Neural cell (in vitro differentiated cells): ENCODE results near the gene PYGM. TPM values are rescaled to one million over a fixed set of nuclear protein-coding genes. Genes with fewer than 3 reads are reported as not detected.

Source experiments
- H2AFZ ChIP-seq: fragments of 200-600, 300-800 bp; sonication (generic), shearing (Covaris generic); 2 replicates; pipeline ENCODE4 v1.6.0; 2014; ENCODE audit warnings: low read depth, mild to moderate bottlenecking, antibody characterized with exemption, low read length, moderate library complexity
- H3F3A ChIP-seq: fragments of 200-600 bp; shearing (Covaris generic); 2 replicates; pipeline ENCODE4 v1.6.1; 2016; ENCODE audit warnings: mild to moderate bottlenecking, moderate library complexity, mixed read lengths, antibody characterized with exemption, low read length; ENCODE audit not compliant: insufficient read depth, poor library complexity, severe bottlenecking
- H3K27ac ChIP-seq: fragments of 200-600, 300-800 bp; sonication (generic), shearing (Covaris generic); 2 replicates; pipeline ENCODE4 v1.5.1; 2014; ENCODE audit warnings: mild to moderate bottlenecking, low read length, moderate library complexity
- H3K27me3 ChIP-seq: fragments of 300-800, 200-600 bp; sonication (generic), shearing (Covaris generic); 2 replicates; pipeline ENCODE4 v1.6.0; 2014; ENCODE audit warnings: mild to moderate bottlenecking, low read depth, low read length, moderate library complexity; ENCODE audit not compliant: insufficient read depth
- H3K36me3 ChIP-seq: fragments of 300-800, 200-600 bp; sonication (generic), shearing (Covaris generic); 2 replicates; pipeline ENCODE4 v1.5.1; 2014; ENCODE audit warnings: mild to moderate bottlenecking, antibody characterized with exemption, low read length, moderate library complexity; ENCODE audit not compliant: insufficient read depth
- H3K4me2 ChIP-seq: fragments of 300-800, 200-600 bp; sonication (generic), shearing (Covaris generic); 2 replicates; pipeline ENCODE4 v1.6.0; 2014; ENCODE audit warnings: mild to moderate bottlenecking, low read length
- H3K4me3 ChIP-seq: fragments of 300-800, 200-600 bp; sonication (generic), shearing (Covaris generic); 2 replicates; pipeline ENCODE4 v1.5.1; 2014; ENCODE audit warnings: mild to moderate bottlenecking, low read length, moderate library complexity
- H3K79me2 ChIP-seq: fragments of 200-600 bp; shearing (Covaris generic); replicated peaks from 2 replicates; pipeline ENCODE4 v1.6.0; 2014; ENCODE audit warnings: mild to moderate bottlenecking, low read length, moderate library complexity; ENCODE audit not compliant: insufficient read depth
- H3K9ac ChIP-seq: fragments of 300-800, 200-600 bp; sonication (generic), shearing (Covaris generic); 2 replicates; pipeline ENCODE4 v1.6.1; 2016; ENCODE audit warnings: mild to moderate bottlenecking, low read length, mixed read lengths
- H3K9me2 ChIP-seq: fragments of 200-600 bp; shearing (Covaris generic); 2 replicates; pipeline ENCODE4 v1.6.1; 2016; ENCODE audit warnings: mild to moderate bottlenecking, low read length, mixed read lengths; ENCODE audit not compliant: insufficient read depth
- H3K9me3 ChIP-seq: fragments of 200-600, 300-800 bp; sonication (generic), shearing (Covaris generic); 2 replicates; pipeline ENCODE4 v1.6.1; 2016; ENCODE audit warnings: mild to moderate bottlenecking, mixed run types, low read length, moderate library complexity, mixed read lengths
- H4K20me1 ChIP-seq: fragments of 200-600 bp; shearing (Covaris generic); 2 replicates; pipeline ENCODE4 v1.6.1; 2016; ENCODE audit warnings: mild to moderate bottlenecking, mixed run types; ENCODE audit not compliant: insufficient read depth
- CTCF ChIP-seq: fragments of 450-650 bp; IDR thresholded peaks from 2 replicates; pipeline ENCODE4 v1.5.1; 2014; ENCODE audit warnings: antibody characterized with exemption, mild to moderate bottlenecking, moderate library complexity; ENCODE audit not compliant: poor library complexity, severe bottlenecking
- EP300 ChIP-seq: fragments of 450-650 bp; conservative IDR thresholded peaks from 2 replicates; pipeline ENCODE4 v1.6.1; 2014; ENCODE audit warnings: antibody characterized with exemption, mild to moderate bottlenecking, moderate library complexity; ENCODE audit not compliant: poor library complexity, severe bottlenecking
- EZH2 ChIP-seq: fragments of 200-600, 300-800 bp; shearing (Covaris generic), sonication (generic); IDR thresholded peaks from 2 replicates; pipeline ENCODE4 v1.6.1; 2014; ENCODE audit warnings: antibody characterized with exemption, low read length, borderline replicate concordance, mild to moderate bottlenecking; ENCODE audit not compliant: insufficient read depth, poor library complexity, severe bottlenecking
- MXI1 ChIP-seq: fragments of 450-650 bp; conservative IDR thresholded peaks from 2 replicates; pipeline ENCODE4 v1.6.1; 2014; ENCODE audit warnings: antibody characterized with exemption, mild to moderate bottlenecking; ENCODE audit not compliant: poor library complexity, severe bottlenecking
- POLR2AphosphoS5 ChIP-seq: IDR thresholded peaks from 2 replicates; pipeline ENCODE4 v1.6.1; 2012
- RAD21 ChIP-seq: fragments of 450-650 bp; conservative IDR thresholded peaks from 2 replicates; pipeline ENCODE4 v1.6.1; 2014; ENCODE audit warnings: antibody characterized with exemption, mild to moderate bottlenecking, moderate library complexity
- REST ChIP-seq: IDR thresholded peaks from 2 replicates; pipeline ENCODE4 v1.6.1; 2012; ENCODE audit warnings: borderline replicate concordance
- SMC3 ChIP-seq: fragments of 450-650 bp; conservative IDR thresholded peaks from 2 replicates; pipeline ENCODE4 v1.6.1; 2014; ENCODE audit warnings: antibody characterized with exemption, mild to moderate bottlenecking, moderate library complexity; ENCODE audit not compliant: poor library complexity
- TAF1 ChIP-seq: IDR thresholded peaks from 2 replicates; pipeline ENCODE4 v1.6.1; 2012; ENCODE audit warnings: low read depth
- polyA plus RNA-seq: library from polyadenylated mRNA; depleted of rRNA; stranded (reverse); fragments of >200 nt; gene quantifications from 2 replicates; pipeline ENCODE4 v1.2.3, GENCODE V29; 2014

The PYGM gene
- polyA plus RNA-seq, 1 donor from 2014 or later, result 0.43 TPM

GRCh38 chr11:64778223-64778472, 18.4 kb upstream of the PYGM start:
- no peak overlapping the region for H3K4me2 ChIP-seq
- no peaks in the 10 kb centered on the region for H3K9me3 ChIP-seq
- H2AFZ ChIP-seq, result no peak overlapping the region
- H3K27ac ChIP-seq, result peak overlapping the region; percentile 96
- TF ChIP-seq SMC3, result peak; percentile 15
- peak; percentile 52 for TF ChIP-seq MXI1
- no peak for TF ChIP-seq EZH2
- no peaks in the 10 kb centered on the region for H3K27me3 ChIP-seq
- H4K20me1 ChIP-seq, result peaks cover 30% of the 10 kb centered on the region
- H3K9me2 ChIP-seq, result no peaks in the 10 kb centered on the region
- H3K4me3 ChIP-seq, result peak overlapping the region; percentile 72
- peaks cover 7% of the 10 kb centered on the region for H3F3A ChIP-seq
- peak overlapping the region; percentile 97 for H3K9ac ChIP-seq
- peaks cover 46% of the 10 kb centered on the region for H3K79me2 ChIP-seq
- peaks cover 14% of the 10 kb centered on the region for H3K36me3 ChIP-seq

GRCh38 chr11:64777449-64778222, 17.9 kb upstream of the PYGM start:
- H3K4me3 ChIP-seq, result peak overlapping the region; percentile 80
- H3K4me2 ChIP-seq, result peak overlapping the region; percentile 91
- H2AFZ ChIP-seq, result no peak overlapping the region
- no peaks in the 10 kb centered on the region for H3K9me2 ChIP-seq
- H3K27ac ChIP-seq, result peak overlapping the region; percentile 96
- peak overlapping the region; percentile 97 for H3K9ac ChIP-seq
- peaks cover 19% of the 10 kb centered on the region for H3K36me3 ChIP-seq
- H3K79me2 ChIP-seq, result peaks cover 51% of the 10 kb centered on the region
- TF ChIP-seq POLR2AphosphoS5, result peak; percentile 18
- peak; percentile 49 for TF ChIP-seq SMC3
- no peak for TF ChIP-seq EZH2
- TF ChIP-seq RAD21, result peak; percentile 44
- no peaks in the 10 kb centered on the region for H3K27me3 ChIP-seq
- no peaks in the 10 kb centered on the region for H3K9me3 ChIP-seq
- H3F3A ChIP-seq, result peaks cover 7% of the 10 kb centered on the region
- H4K20me1 ChIP-seq, result peaks cover 32% of the 10 kb centered on the region

- Histone ChIP-seq H3K9ac (peak overlapping the region; percentile 73), H3K36me3 (peaks cover 20% of the 10 kb centered on the region), H3K27ac (peak overlapping the region; percentile 71), H4K20me1 (peaks cover 39% of the 10 kb centered on the region), H2AFZ (no peak overlapping the region), H3K4me2 (peak overlapping the region; percentile 91), H3K27me3 (no peaks in the 10 kb centered on the region), H3F3A (peaks cover 7% of the 10 kb centered on the region), H3K4me3 (peak overlapping the region; percentile 80), H3K9me3 (no peaks in the 10 kb centered on the region), H3K9me2 (no peaks in the 10 kb centered on the region), H3K79me2 (peaks cover 59% of the 10 kb centered on the region)
- no peak for TF ChIP-seq SMC3
- no peak for TF ChIP-seq REST
- TF ChIP-seq RAD21, result no peak
- TF ChIP-seq TAF1, result no peak
- no peak for TF ChIP-seq EP300
- no peak for TF ChIP-seq CTCF
- TF ChIP-seq POLR2AphosphoS5, result no peak
- no peak for TF ChIP-seq MXI1
Measured at GRCh38 chr11:64776875-64777274, 17.1 kb upstream of the PYGM start.
